GM21576 (cell line): ENCODE measurements around the gene GNAS.
"Not testable (repeated sequence)": the region's sequence is repeated elsewhere in the genome, so short reads cannot be mapped to it uniquely, and the experiment has no call there.

Experiments
- ATAC-seq: cut with Tn5 transposase; IDR thresholded peaks from one replicate; pipeline ENCODE4 v1.9.1; 2021; ENCODE audit warnings: mild to moderate bottlenecking, moderate library complexity; ENCODE audit not compliant: unreplicated experiment

Gene GNAS

GRCh38 chr20:58922036-58922435 lies 69.5 kb downstream of the GNAS start:
- no peak for ATAC-seq

GRCh38 chr20:58923117-58923712 lies 70.7 kb downstream of the GNAS start:
- ATAC-seq = no peak

GRCh38 chr20:58926802-58927489 lies 74.4 kb downstream of the GNAS start:
- no peak for ATAC-seq

GRCh38 chr20:58927490-58928061 lies 75.1 kb downstream of the GNAS start:
- no peak for ATAC-seq

GRCh38 chr20:58930496-58930895 lies 78.0 kb downstream of the GNAS start:
- ATAC-seq = no peak

GRCh38 chr20:58932170-58932569 lies 79.7 kb downstream of the GNAS start:
- no peak for ATAC-seq

- no peak for ATAC-seq
Measured at GRCh38 chr20:58938078-58938477, 85.6 kb downstream of the GNAS start.

- no peak for ATAC-seq
Measured at GRCh38 chr20:58938541-58938940, 86.0 kb downstream of the GNAS start.

GRCh38 chr20:58941471-58941870 lies 89.0 kb downstream of the GNAS start:
- no peak for ATAC-seq

GRCh38 chr20:58942549-58942948 lies 90.0 kb downstream of the GNAS start:
- no peak for ATAC-seq

GRCh38 chr20:58944610-58945009 lies 92.1 kb downstream of the GNAS start:
- no peak for ATAC-seq

GRCh38 chr20:58945965-58946631 lies 93.6 kb downstream of the GNAS start:
- no peak for ATAC-seq

GRCh38 chr20:58947797-58948388 lies 95.4 kb downstream of the GNAS start:
- ATAC-seq = not testable (repeated sequence)

- no peak for ATAC-seq
Measured at GRCh38 chr20:58950603-58951002, 98.1 kb downstream of the GNAS start.

- no peak for ATAC-seq
Measured at GRCh38 chr20:58953050-58953449, 100.5 kb downstream of the GNAS start.

- ATAC-seq = no peak
Measured at GRCh38 chr20:58956078-58956477, 103.6 kb downstream of the GNAS start.

- ATAC-seq = no peak
Measured at GRCh38 chr20:58959652-58960051, 107.1 kb downstream of the GNAS start.
